Endothelial cell of umbilical vein (primary cell): ENCODE data around the gene TOM1L2.

ENCODE experiments used
- CTCF ChIP-seq, 2 donors: IDR thresholded peaks; 1 replicate in 1 of 2; 2 replicates in 1 of 2; pipeline ENCODE4 v1.5.1; 2011; ENCODE audit warnings: low read length in 2 of 2, mild to moderate bottlenecking in 2 of 2, moderate library complexity in 2 of 2, control low read depth in 1 of 2, inconsistent platforms in 1 of 2, low read depth in 1 of 2; ENCODE audit not compliant: insufficient read depth in 1 of 2; ENCODE audit errors: extremely low read depth in 1 of 2
- EZH2 ChIP-seq: IDR thresholded peaks from 2 replicates; pipeline ENCODE4 v1.6.1; 2012; ENCODE audit warnings: borderline replicate concordance, low read depth, mild to moderate bottlenecking, moderate library complexity, low read length, inconsistent platforms; ENCODE audit not compliant: severe bottlenecking
- MYC ChIP-seq: IDR thresholded peaks from one replicate; pipeline ENCODE4 v1.6.1; 2011; ENCODE audit warnings: mild to moderate bottlenecking, low read depth, low read length
- POLR2A ChIP-seq: IDR thresholded peaks from 2 replicates; pipeline ENCODE4 v1.6.1; 2012; ENCODE audit warnings: low read depth, mild to moderate bottlenecking, control low read depth, low read length
- POLR2AphosphoS5 ChIP-seq: IDR thresholded peaks from 2 replicates; pipeline ENCODE4 v1.6.1; 2012; ENCODE audit warnings: low read depth, mild to moderate bottlenecking, control low read depth, low read length, moderate library complexity; ENCODE audit not compliant: insufficient read depth

GRCh38 chr17:17951524-17951923 is 20.7 kb downstream of the TOM1L2 start:
- TF ChIP-seq CTCF (IDR thresholded peaks at IDR 0.05; ENCODE audit: extremely low read depth in 1 of 2, insufficient read depth in 1 of 2, low read depth in 1 of 2, low read length in 2 of 2) (no peak), POLR2AphosphoS5 (no peak), MYC (no peak), EZH2 (no peak), POLR2A (no peak)
